HL-60 (cell line): ENCODE measurements around the gene SFMBT2.

Experiments
- CTCF ChIP-seq: IDR thresholded peaks from one replicate; pipeline ENCODE4 v1.5.1; 2011; ENCODE audit warnings: low read length, control low read depth, inconsistent platforms; ENCODE audit not compliant: insufficient read depth
- POLR2AphosphoS5 ChIP-seq: IDR thresholded peaks from 2 replicates; pipeline ENCODE4 v1.6.1; 2012; ENCODE audit warnings: low read depth

DNA sequence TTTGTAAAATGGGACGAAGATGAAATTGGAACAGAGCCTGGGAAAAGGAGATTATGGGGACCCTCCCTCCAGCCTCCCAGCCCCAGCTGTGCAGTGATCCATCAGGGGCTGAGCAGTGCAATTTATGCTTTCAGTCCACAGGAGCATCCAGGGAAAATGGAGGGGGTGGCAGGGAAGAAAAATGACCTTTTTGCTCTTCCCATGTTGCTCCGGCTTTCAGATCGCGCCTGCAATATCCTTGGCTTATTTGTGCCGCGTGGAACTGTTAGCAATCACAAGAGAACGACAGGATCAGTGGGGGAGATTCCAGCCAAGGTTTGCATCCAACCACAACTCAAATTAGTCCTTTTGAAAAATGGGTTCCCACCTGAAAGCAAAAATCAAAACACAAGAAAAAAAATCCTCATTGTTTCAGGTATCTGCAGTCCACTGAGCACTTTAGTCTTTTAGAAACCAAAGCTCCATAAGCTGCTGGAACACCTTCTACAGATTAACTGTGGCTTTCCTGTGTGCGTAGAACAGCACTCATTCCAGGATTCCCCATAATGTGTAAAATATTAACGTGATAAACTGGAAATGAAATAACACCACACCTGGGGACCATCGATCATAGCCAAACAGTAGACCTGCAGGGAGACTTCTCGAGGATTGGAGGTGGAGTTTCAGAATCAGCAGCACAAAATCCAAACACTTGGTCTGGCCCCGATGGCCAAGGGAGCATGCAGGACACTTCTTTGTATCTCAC is 30.7 kb upstream of the SFMBT2 start:
- TF ChIP-seq POLR2AphosphoS5 (no peak), CTCF (no peak)
